H1 (cell line): ENCODE results near the gene OR56B4. TPM values are rescaled to one million over a fixed set of nuclear protein-coding genes. Genes with fewer than 3 reads are reported as not detected.

Experiments used
- KDM1A ChIP-seq: fragments of 200-600, 300-600 bp; sonication (generic); IDR thresholded peaks from 2 replicates; pipeline ENCODE4 v1.7.1; 2016; ENCODE audit warnings: mild to moderate bottlenecking, low read length, borderline replicate concordance
- polyA plus RNA-seq, 7 experiments: library from polyadenylated mRNA; depleted of rRNA in 3 of 7; stranded (reverse) in 5 of 7; unstranded in 2 of 7; fragments of >200 nt in 5 of 7; fragments of 200-250 nt in 2 of 7; gene quantifications; 1 replicate in 5 of 7; 2 replicates in 1 of 7; 4 replicates in 1 of 7; pipeline versions ENCODE4 v1.2.1 to v1.2.3, GENCODE V29; 2011 to 2013; ENCODE audit warnings: missing spikeins in 2 of 7, mixed read lengths in 2 of 7
- total RNA-seq: library from RNA; stranded (reverse); fragmentation: NEBNext Ultra II Directional; extraction: Animal tissue kit (Norgen Biotek cat#: 25700); gene quantifications from 2 replicates; pipeline ENCODE4 v1.2.1, GENCODE V29; 2021

Gene OR56B4
- total and polyA plus RNA-seq, 2 of the 8 experiments (the other 6 are each of a cell fraction or from before 2014, with no cell fraction given), result not detected

- no peak for TF ChIP-seq KDM1A
These were observed 46.0 kb upstream of the OR56B4 start (continued) for GRCh38 chr11:6061475-6061874.
